Coronary artery (tissue), 2 donors: ENCODE results near the gene TSSC4.

Source experiments
- DNase-seq: peaks from one replicate; pipeline ENCODE4 v3.0.0-alpha.2; 2017; ENCODE audit warnings: low spot score
- H3K27ac ChIP-seq, 2 donors: fragments of 200-600 bp; sonication (generic); one replicate each; pipeline ENCODE4 v1.5.1; 2016 to 2019
- H3K4me3 ChIP-seq: fragments of 200-600 bp; sonication (generic); 2 replicates; pipeline ENCODE4 v1.5.1; 2016; ENCODE audit warnings: mild to moderate bottlenecking, moderate library complexity
- TF ChIP-seq, protein P1 (sequence below): fragments of 200-600 bp; sonication (generic); IDR thresholded peaks from one replicate; pipeline ENCODE4 v1.5.1; 2019; ENCODE audit warnings: antibody characterized with exemption

TSSC4 gene

GRCh38 chr11:2369320-2369719 is 31.2 kb upstream of the TSSC4 start:
- no peak overlapping the region for H3K27ac ChIP-seq
- no peak overlapping the region for H3K4me3 ChIP-seq
- TF ChIP-seq, protein P1, sequence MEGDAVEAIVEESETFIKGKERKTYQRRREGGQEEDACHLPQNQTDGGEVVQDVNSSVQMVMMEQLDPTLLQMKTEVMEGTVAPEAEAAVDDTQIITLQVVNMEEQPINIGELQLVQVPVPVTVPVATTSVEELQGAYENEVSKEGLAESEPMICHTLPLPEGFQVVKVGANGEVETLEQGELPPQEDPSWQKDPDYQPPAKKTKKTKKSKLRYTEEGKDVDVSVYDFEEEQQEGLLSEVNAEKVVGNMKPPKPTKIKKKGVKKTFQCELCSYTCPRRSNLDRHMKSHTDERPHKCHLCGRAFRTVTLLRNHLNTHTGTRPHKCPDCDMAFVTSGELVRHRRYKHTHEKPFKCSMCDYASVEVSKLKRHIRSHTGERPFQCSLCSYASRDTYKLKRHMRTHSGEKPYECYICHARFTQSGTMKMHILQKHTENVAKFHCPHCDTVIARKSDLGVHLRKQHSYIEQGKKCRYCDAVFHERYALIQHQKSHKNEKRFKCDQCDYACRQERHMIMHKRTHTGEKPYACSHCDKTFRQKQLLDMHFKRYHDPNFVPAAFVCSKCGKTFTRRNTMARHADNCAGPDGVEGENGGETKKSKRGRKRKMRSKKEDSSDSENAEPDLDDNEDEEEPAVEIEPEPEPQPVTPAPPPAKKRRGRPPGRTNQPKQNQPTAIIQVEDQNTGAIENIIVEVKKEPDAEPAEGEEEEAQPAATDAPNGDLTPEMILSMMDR = no peak
- no peak for DNase-seq

DNA sequence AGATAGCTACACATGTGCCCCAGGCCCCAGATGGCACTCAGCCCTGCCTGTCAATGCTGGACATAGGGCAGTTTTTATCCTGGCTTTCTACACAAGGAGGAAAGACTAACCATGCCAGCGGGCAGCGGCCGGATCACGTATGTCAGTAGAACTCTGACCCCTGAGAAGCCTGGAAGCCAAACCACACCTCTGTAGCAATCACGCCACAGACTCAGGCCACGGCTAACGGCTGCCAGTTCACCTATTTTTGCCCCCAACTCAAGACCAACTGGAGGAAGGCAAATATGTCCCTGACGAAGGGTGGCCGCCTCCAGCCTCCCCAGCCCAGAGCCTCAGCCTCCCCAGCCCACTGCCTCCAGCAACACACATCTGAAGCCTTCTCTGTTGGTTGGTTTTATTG is 30.7 kb upstream of the TSSC4 start:
- DNase-seq = no peak
- TF ChIP-seq, protein P1 = no peak
- Histone ChIP-seq H3K27ac (no peak overlapping the region), H3K4me3 (no peak overlapping the region)

DNA sequence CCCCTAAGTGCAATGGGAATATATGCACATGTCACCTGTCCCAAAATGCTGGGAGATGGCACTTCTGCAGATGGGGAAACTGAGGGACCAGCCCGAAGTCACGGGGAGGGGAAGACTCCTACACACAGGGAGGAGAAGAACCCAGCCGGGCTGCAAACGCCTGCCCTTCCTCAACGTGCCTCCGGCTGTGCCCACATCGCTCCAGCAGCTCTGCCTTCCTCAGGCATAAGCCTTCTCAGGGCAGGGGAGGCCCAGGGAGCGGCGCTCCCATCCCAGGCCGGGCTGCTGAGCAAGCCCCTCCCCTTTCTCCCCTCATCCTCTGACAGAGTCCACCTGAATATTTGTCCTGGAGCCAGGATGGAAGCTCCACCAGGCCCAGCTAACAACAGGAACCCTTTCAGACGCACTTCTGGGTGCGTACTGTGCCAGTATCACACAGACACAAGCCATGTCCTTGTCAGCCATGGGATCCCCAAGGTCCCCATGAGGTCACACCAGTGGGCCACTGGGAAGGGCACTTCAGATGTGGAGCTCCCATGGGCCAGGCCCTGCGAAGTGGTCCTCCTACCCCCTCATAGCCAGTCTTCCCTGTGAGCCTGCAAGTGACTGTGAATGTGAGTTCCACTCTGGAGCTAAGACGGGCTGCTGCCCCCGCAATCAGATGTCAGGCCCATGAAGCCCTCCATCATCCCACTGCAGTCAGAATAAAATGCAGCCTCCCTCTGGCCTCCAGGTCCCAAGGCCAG is 25.9 kb upstream of the TSSC4 start:
- TF ChIP-seq, protein P1 = no peak
- H3K4me3 ChIP-seq = no peak overlapping the region
- no peak for DNase-seq
- no peak overlapping the region for H3K27ac ChIP-seq

DNA sequence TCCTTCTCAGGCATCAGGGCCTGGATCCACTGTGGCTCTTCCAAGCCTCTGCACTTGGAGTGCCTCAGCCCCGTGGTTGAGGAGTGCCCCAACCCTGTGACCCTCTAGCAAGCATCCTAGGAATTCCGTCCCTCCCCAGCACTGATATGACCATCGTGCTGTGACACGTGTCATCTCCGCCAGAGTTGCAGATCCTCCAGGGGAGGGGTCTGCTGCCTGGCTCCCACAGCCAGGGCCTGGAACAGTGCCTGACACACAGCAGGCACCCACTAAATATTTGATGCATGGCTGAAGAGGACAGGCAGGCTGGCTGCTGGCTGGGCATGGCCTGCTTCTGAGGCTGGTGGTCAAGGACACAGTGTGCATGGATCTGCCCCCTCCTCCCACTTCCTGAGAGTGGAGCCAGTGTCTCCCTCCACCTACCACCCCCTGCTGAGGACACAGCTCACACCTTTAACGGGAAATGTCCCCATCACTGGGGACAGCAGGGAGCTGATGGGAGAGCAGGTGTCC is 25.2 kb upstream of the TSSC4 start:
- H3K4me3 ChIP-seq = no peak overlapping the region
- no peak for DNase-seq
- TF ChIP-seq, protein P1 = no peak
- H3K27ac ChIP-seq = no peak overlapping the region

GRCh38 chr11:2375964-2376551 is 24.5 kb upstream of the TSSC4 start:
- H3K4me3 ChIP-seq = no peak overlapping the region
- no peak for DNase-seq

DNA sequence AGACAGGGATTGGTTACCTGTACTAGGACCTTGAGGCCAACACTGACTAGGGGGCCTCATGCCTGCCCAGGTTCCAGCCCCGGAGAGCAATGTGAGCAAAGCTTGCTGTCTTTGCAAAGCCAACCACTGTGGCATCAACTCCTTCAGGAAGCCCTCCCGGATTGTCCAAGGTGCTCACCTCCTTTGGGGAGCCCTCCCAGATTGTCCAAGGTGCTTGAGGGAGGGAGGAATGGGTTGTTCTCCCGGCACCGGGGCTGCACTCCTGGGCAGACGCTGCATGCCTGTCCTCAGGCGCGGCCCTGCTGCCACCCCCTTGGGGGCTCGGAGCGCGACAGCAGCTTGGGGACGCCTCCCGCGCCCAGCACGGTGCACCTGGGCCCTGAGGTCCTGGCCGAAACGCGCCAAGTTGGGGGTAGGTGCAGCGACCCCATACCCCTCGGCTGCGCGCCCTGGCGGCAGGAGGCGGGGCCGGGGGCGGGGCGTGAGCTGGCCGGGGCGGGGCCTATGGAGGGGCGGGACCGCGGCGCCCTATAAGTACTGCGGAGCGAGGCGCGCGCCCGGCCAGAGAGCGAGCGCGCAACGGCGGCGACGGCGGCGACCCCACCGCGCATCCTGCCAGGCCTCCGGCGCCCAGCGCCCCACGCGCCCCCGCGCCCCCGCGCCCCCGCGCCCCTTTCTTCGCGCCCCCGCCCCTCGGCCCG is 23.6 kb upstream of the TSSC4 start, which contains the start of gene CD81:
CD81 (plus strand) TSS at position 560 of the 701 bp plus-strand sequence. CDS start 240 bp downstream, outside the sequence.
- DNase-seq = no peak
- peak within 1 kb of the TSS; percentile 84 for H3K4me3 ChIP-seq
- TF ChIP-seq, protein P1 = no peak
- peak within 1 kb of the TSS; percentile 95 to 100 for H3K27ac ChIP-seq

More at GRCh38 chr11:2375964-2376551, 24.5 kb upstream of the TSSC4 start:
- TF ChIP-seq, protein P1 = no peak
- H3K27ac ChIP-seq = no peak overlapping the region
